Effector CD4-positive, alpha-beta T cell (primary cell): ENCODE measurements around the gene TCEAL8.
"Not testable (repeated sequence)": the region's sequence is repeated elsewhere in the genome, so short reads cannot be mapped to it uniquely, and the experiment has no call there.

Experiments
- DNase-seq: peaks from one replicate; pipeline ENCODE4 v3.0.0-alpha.2; 2020
- total RNA-seq: gene quantifications from one replicate; lab custom pipeline; 2026; lab: John Stamatoyannopoulos, UW

TCEAL8 gene, protein sequence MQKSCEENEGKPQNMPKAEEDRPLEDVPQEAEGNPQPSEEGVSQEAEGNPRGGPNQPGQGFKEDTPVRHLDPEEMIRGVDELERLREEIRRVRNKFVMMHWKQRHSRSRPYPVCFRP
- total RNA-seq = 14.6 reads per million, percentile 40 among the genes with 10 or more reads in this experiment

DNA sequence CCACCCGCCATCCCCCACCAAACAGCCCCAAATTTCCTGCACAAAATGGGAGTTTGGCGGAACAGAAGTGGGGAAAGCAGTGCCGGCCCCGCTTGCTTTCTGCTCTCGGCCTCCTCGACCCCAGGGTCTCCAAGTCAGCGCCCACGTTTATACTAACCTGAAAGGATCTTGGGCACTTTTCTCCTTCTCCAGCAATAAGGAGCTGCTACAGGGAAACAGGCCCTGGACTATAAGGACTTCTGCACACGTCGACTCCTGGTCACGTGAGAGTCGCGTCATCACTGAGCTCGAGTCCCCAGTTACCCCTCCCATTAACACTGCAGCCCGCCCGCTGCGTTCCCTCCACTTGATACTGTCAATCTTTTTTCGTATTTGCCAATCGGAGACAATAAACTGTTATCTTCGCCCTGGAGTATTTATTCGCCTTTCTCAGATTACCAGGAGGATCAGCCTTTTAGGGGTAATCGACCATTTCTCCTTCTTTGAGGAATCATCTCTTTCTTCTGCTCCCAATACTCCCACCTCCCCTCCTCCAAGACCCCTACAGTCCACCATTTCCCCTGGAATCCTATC is at the start of gene TCEAL8:
TSS of gene TCEAL8 (minus strand) at position 235 of the 573 bp plus-strand sequence. CDS start 1,176 bp downstream, outside the sequence.
- DNase-seq = peak; percentile 54

DNA sequence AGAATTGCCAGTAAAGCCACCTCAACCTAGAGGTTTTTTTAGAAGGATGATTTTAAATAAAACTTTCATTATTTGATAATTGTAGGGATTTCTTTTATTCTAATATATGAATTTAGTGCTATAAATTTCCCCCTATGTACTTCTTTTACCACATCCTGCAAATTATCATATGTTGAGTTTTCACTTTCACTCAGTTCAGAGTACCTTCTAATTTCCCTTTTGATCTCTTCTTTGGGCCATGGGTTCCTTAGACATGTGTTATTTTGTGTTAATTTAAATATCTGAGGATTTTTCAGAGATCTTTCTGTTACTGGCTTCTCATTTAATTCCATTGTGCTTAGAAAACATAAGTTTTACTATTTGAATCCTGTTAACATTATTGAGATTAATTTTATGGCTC is 49.8 kb upstream of the TCEAL8 start:
- DNase-seq = no peak

DNA sequence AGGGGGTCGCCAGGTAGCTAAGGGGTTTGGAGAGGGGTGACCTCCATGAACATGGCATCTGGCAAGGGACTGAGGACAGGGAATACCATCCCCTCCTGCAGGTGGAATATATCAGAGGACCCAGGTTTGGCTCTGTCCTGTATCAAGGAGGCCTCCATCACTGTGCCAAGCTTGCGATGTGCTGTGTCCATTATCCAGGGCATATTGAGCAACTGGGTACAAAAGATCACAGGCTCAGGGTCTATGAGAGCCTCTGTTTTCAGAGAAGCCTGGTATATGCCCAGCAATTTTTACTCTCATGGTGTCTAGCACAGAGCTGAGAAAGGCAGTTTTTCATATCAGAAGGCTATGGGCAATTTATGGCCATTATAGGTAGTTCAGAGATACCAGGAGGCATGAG is 38.2 kb upstream of the TCEAL8 start:
- no peak for DNase-seq

DNA sequence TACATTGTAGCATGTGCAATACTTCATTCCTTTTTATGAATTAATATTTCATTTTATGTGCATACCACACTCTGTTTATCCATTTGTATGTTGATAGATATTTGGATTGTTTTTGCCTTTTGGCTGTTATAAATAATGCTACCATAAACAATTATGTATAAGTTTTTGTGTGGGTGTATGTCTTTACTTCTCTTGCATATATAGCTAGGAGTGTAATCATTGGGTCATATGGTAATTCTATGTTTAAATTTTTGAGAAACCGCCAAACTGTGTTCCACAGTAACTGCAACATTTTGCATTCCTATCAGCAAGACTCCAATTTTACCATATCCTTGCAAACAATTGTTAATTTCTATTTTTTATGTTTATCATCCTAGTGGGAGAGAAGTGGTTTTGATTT is 24.7 kb upstream of the TCEAL8 start:
- no peak for DNase-seq

DNA sequence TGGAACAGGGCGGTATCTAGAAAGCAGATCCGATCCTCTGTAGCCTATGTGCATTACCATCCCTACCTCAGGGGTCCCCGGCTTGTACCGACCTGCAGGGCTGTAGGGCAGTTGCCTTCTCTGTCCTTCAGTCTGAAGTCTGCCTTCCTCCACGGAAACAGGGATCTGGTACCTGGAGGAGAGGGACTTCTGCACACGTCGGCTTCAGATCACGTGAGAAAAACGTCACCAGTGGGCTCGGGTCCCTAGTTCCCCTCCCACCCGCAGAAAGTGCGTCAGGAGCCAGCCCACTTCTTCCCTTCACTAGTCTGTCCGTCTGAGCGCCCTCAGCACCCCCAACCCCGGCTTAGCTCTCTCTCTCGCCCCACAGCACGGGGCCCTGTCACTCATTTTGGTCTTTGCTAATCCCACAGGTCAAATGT is 21.6 kb upstream of the TCEAL8 start, which contains the start of gene TCEAL5:
TSS of gene TCEAL5 (minus strand) at position 170 of the 422 bp plus-strand sequence. CDS start 2,187 bp downstream, outside the sequence.
- DNase-seq = no peak

DNA sequence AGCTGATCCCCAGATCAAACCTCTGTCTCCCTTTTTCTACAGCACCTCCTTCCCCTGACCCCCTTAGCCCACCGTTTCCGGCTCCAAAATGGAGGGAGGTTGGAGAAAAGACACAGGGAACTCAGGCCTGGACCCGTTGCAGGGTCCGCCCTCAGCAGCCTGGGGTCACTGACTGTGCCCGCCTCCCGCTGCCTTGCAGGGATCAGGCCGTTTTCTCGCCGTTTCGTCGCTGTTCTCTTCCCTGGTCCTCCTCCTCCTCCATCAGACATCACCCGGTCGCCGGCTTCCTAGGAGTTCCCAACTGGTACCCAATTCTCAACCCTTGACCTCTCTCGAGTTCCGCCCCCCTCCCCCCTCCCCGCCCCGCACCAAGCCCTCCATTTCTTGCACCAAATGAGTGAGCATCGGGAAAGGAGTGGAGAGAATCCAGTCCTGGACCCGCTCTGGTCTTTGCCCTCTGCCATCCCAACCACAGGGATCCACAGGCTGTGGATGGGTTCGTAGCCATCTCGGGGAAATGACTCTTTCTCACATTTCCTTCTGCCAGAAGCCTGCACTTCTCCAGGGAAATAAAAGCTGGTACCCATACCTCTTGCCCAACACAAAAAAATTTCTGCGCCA is 21.1 kb upstream of the TCEAL8 start:
- DNase-seq = no peak

DNA sequence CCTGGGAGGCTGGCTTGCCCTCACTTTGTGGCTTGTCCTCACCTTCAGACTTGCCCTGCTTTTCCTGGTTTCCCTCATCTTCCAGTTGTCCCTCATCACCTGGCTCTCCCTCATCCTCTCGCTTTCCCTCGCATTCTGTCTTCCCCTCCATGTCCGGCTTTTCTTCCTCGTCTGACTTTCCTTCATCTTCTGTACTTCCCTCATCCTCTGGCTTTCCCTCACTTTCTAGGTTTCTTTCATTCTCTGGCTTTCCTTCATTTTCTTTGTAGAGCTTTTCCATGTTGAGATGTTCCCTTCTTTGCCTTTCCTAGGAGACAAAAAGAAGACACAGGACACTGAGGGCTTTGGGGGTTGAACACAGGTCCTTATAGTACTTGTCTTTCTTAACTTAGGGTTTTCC is 19.3 kb upstream of the TCEAL8 start:
- no peak for DNase-seq

DNA sequence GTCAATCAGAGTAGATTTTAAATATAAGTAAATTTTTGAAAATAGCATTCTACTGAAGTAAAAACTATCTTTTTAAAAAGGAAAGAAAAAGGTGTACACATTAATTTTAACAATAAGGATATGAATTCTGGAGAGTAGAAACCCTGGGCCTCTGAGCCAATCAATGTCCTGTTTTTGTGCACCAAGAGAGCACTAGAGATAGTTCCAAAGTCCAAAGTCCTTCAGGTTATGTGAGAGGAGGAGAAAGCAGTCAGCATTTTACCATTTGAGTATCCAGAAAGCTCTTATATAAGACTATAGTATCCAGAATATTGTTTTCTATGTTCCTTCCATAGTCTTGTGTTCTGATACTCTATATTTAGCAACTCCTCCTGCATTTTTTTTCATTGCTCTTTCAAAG is 3.3 kb upstream of the TCEAL8 start:
- no peak for DNase-seq

DNA sequence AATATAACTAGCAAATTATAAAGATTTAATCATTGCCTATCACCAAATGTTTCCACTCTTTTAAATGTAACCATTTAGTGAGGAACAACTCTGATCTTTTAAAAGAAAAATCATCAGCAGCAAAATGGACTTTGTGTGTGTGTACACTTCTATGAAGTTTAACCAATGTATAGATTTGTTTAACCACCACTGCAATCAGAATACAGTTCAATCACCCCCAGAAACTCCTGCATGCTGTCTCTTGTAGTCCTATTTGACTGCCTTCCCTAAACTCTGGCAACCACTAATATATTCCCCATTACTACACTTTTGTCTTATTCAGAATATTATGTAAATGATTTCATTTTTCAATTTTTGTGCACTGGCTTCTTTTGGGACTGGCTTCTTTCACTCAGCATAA is 1.7 kb upstream of the TCEAL8 start:
- DNase-seq = no peak

DNA sequence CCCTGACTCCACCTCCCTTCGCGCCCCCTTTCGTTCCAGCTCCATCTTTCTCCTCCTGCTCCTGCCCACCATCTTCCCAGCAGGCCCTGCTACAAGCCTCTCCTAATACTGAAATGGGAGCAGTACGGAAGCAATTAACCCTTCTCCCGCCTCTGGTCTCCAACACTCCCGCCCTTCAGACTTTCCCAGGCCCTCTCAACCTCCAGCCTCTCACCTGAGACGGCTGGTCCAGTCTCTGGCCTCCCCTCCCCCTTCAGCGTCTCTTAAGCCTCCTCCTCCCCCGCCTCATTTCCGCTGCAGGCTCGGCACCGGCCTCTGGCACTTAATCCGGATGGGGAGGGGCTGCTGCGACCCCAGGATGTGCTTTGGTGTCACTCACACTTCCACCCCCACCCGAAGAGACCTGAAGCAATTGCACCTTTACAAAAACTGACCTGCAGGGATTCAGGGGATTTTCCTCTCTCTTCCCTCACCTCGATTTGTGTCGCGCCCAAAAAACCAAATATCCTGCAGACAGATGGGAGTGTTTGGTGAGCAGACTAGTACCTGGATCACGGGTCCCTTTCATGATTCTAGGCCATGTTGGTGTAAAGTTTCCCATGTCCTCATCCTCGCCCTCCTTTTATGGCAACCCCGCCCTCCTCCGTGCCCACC is 657 bp downstream of the TCEAL8 start:
- DNase-seq = no peak

DNA sequence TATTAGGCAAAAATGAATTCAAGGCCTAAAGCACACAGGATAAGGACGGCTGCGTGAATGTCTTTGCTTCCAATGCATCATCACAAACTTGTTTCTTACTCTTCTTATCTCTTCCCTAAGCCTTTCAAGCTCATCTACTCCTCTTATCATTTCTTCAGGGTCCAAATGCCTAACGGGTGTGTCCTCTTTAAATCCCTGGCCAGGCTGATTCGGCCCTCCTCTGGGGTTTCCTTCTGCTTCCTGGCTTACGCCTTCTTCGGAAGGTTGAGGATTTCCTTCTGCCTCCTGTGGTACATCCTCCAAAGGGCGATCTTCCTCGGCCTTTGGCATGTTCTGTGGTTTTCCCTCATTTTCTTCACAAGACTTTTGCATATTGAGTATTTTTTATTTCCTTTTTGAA is 1.3 kb downstream of the TCEAL8 start:
- no peak for DNase-seq

DNA sequence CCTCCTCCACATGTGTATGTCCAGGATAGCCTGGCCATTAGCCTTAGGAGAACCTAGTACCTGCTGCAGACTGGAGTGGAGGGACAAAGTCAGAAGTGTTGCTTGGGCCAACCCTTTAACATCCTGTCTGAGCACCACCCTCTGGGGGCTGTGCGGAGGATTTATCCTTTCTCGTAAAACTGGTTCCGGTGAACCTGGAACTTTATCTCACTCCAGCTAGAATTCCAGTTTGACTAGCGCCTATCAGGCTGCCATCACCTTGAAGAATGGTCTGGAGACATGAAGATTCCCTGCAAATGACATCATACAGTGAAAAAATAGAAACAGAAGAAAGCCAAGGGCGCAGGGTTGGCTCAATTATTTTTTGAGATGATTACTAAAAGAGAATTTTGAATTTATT is 4.0 kb downstream of the TCEAL8 start:
- no peak for DNase-seq

DNA sequence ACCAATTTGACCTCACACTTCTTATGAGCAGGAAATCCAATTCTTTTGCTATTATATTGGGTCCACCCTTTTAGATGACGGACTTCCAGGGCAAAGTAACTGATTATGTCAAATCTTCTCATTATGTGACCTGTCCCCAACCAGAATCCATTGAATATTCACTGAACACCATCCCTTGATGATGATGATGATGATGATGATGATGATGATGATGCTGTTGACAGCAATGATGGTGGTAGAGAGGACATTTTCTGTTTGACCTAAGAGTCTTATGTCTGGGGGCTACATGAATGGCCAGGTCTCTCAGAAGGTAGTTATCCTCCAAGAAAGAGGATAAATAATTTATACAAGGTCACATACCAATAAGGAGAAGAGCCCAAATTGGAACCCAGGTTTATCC is 5.2 kb downstream of the TCEAL8 start:
- DNase-seq = no peak

DNA sequence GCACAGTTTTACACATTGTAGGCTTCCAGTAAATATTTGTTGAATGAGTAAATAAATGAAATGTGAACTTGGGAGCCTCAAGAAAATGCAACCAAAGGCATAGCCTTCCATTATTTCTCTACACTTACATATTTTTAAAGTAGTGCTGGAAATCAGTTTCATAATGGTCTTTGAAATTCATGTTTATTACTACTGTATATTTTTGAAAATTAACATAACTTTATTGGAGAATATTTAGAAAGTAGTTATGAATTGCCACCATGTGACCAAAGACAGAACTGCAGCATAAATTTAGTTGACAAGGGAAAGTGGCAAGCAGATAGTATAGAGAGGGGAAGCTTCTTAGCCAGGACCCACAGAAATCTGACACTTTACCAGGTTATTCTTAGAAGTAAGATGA is 6.4 kb downstream of the TCEAL8 start:
- no peak for DNase-seq

DNA sequence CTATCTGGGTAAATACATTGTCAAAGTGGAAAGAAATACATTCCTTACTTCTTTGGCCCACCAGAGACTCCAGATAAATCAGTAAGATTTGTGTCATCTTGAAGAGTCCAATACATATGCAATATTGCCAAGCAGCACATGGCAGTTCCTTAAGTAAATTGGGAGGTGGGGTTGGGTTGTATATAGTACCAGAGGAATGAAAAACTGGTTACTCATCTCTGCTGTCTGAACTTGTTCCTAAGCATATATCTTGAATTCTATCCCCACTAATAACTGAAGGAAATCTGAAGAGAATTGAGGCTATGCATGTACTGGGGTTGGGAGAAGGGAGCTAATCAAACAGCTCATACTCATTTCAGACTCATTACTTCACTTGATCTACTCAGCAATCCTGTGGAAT is 14.8 kb downstream of the TCEAL8 start:
- no peak for DNase-seq

DNA sequence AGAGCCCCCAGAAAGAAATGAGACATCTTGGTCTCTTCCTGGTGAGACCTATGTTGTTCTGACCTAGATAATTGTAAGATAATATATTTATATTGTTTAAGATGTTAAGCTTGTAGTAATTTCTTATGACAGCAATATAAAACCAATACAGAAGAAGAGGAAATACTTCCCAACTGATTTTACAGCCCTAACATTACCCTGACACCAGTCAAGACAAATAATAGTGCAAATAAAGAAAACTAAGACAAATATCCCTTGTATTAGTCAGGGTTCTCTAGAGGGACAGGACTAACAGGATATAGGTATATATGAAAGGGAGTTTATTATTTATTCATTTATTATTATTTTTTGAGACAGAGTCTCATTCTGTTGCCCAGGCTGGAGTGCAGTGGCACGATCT is 18.7 kb downstream of the TCEAL8 start:
- DNase-seq = no peak

DNA sequence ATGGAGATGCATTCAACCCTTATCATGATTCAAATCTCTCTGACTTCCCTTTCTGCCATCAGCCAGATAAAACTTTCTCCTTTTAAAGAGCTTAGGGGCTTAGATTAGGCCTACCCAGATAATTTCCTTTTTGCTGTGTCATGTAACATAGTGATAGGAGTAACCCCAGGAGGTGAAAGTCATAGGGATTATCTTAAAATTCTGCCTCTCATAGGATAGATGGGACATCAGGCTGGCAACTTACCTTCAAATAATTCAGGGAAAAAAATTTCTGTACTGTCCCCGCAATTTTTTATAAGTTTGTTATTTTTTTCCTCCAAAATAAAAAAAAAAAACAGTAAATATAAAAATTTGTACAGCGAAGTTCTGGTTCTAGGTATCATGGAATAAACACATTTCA is 19.3 kb downstream of the TCEAL8 start:
- DNase-seq = not testable (repeated sequence)

DNA sequence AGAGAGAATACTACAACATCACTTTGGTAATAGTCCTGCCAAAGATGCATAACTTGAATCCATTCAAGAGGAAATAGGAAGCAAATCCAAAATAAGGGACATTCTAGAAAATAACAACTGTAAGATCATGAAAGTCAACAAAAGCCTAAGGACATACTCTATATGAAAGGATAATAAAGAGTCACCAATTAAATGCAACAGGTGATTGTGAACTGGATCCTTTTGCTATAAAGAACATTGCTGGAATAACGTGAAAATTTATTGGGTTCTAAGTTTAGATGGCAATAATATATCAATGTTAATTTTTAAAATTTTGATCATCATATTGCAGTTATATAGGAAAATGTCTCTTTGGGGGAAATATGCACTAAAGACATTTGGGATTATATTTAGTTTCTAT is 20.1 kb downstream of the TCEAL8 start:
- DNase-seq = no peak

DNA sequence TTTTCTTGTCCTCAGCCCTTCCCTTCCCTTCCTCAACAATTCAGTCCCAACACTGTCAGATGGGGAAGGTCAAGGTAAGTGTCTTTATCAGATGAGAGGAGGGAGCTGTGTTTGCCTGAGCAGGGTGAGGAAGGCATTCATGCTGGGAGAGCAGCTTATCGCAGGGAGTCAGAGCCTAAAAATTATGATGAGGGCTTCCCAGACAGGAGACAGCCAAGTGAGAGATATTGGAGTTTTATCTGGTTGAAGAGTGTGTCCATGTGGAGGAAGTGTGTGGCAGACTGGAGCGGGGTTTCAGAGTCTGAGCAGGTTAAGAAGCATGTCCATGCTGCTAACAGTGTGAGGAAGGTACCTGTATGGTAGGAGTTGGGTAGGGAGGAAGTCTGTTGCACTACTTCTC is 21.7 kb downstream of the TCEAL8 start:
- no peak for DNase-seq

DNA sequence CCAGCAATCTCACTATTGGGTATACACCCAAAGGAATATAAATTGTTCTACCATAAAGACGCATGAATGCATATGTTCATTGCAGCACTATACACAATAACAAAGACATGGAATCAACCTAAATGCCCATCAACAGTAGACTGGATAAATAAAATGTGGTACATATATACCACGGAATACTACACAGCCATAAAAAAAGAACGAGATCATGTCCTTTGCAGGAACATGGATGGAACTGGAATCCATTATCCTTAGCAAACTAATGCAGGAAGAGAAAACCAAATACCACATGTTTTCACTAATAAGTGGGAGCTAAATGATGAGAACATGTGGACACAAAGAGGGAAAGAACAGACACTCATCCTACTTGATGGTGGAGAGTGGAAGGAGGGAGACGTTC is 29.0 kb downstream of the TCEAL8 start:
- not testable (repeated sequence) for DNase-seq

DNA sequence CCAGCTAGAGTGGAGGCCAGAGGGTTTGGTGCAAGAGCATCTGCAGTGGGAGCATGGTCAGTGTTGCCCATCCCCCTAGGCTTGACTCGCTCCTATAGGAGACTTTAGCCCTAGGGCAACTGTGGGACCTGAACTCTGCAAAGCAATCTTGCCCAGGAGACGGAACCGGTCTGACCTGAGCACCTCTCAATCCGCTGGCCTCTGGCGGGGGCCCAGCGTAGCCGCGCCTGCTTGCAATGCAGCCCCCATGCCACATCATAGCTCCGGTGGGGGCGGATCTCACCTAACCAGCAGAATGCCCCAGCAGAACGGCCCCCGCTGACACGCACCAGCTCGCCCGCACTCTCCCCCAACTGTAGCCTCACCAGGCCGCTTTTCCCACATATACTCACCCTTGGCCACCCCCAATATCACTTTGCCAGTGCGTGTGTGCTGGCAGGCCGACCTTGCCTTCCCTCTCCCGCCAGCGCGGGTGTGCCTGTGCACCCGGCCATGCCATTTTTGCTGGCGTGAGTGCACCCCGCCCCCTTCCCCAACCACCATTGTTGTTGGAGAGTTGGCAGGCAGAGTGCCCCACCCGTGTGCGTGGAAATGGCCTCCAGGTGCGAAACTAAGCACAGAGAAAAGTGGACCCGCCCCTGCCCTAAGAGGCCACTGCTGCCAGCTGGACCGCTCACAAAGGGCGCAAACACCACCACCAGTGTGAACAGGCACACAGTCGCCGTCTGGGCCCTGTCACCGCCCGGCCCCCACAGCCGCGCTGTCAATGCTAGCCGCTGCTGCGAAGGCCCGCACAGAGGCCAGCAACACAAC is 34.2 kb downstream of the TCEAL8 start:
- no peak for DNase-seq

DNA sequence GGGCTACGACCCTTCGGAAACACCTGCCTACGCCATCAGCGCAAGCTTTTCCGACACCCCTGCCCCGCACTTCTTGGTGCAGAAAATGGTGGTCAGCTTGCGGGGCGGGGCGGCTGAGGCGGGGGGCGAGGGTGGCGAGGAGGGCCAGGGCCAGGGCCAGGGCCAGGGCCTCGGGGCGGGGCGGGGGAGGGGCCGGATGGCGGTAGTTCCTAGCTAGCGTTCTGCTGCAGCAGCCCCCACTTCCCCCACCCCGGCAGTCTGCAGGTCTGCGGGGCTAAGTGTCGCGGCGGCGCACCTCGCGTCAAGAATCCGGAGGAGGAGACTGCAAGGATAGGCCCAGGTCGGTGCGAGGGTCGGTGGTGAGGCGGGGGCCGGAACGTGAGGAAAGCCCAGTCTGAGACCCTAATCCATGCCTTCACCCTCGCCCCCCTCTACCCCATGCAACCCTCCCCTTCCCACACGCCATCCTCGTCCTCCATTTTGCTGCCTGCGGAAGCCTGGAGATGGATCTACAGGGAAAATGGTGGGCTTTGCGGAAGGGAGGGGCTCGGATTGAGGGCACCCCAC is 39.4 kb downstream of the TCEAL8 start:
- peak; percentile 4 for DNase-seq
